IMR-90 (cell line): ENCODE measurements around the gene LHFPL6. TPM values are rescaled to one million over a fixed set of nuclear protein-coding genes. Genes with fewer than 3 reads are reported as not detected.

Source experiments
- ATAC-seq: fragments of 200-7000 bp; cut with Tn5 transposase; 2 replicates; pipeline ENCODE4 v1.9.1; 2020; ENCODE audit warnings: low read depth, mild to moderate bottlenecking, moderate library complexity
- BruUV-seq: library from RNA; stranded (reverse); fragments of 400-500 nt; replicated peaks from 2 replicates; lab custom pipeline; 2021; lab: Mats Ljungman, UMichigan
- CTCF ChIA-PET: fragments of 300-600 bp; formaldehyde crosslinking; extraction: SDS; loops from one replicate; lab custom pipeline; 2021; ENCODE audit warnings: antibody characterized with exemption; lab: Yijun Ruan, JAX
- POLR2A ChIA-PET: fragments of 300-600 bp; sonication (Branson Sonifier 250); formaldehyde crosslinking; loops from one replicate; lab custom pipeline; 2022; ENCODE audit warnings: antibody characterized with exemption; ENCODE audit not compliant: unreplicated experiment; lab: Charles Lee
- DNase-seq: peaks from one replicate; pipeline ENCODE4 v3.0.0; 2013
- H2AFZ ChIP-seq: replicated peaks from 2 replicates; pipeline ENCODE3; 2013; ENCODE audit warnings: low read length, mild to moderate bottlenecking; ENCODE audit not compliant: poor library complexity
- H2AK5ac ChIP-seq: 2 replicates; pipeline ENCODE4 v1.6.1; 2013; ENCODE audit warnings: low read depth, low read length, inconsistent platforms
- H2AK9ac ChIP-seq: replicated peaks from 2 replicates; pipeline ENCODE3; 2013; ENCODE audit warnings: mild to moderate bottlenecking, low read depth, low read length, moderate library complexity; ENCODE audit not compliant: poor library complexity
- H2BK120ac ChIP-seq: 2 replicates; pipeline ENCODE4 v1.6.1; 2013; ENCODE audit warnings: low read depth, low read length, inconsistent platforms
- H2BK15ac ChIP-seq: 3 replicates; pipeline ENCODE4 v1.6.1; 2013; ENCODE audit warnings: low read depth, low read length, inconsistent platforms
- H2BK20ac ChIP-seq: 2 replicates; pipeline ENCODE4 v1.6.1; 2013; ENCODE audit warnings: low read depth, mild to moderate bottlenecking, inconsistent platforms, low read length, moderate library complexity
- H2BK5ac ChIP-seq: 2 replicates; pipeline ENCODE4 v1.6.1; 2013; ENCODE audit warnings: mild to moderate bottlenecking, low read depth, low read length, inconsistent platforms; ENCODE audit not compliant: poor library complexity, severe bottlenecking
- H3K14ac ChIP-seq: replicated peaks from 2 replicates; pipeline ENCODE4 v1.6.1; 2013; ENCODE audit warnings: low read depth, low read length, inconsistent platforms
- H3K18ac ChIP-seq: 2 replicates; pipeline ENCODE4 v1.6.1; 2013; ENCODE audit warnings: low read depth, low read length, control low read depth
- H3K23ac ChIP-seq: 2 replicates; pipeline ENCODE4 v1.6.1; 2013; ENCODE audit warnings: low read depth, low read length, inconsistent platforms
- H3K27ac ChIP-seq: 2 replicates; pipeline ENCODE4 v1.5.1; 2013; ENCODE audit warnings: mild to moderate bottlenecking, control low read depth, low read length; ENCODE audit not compliant: insufficient read depth
- H3K27me3 ChIP-seq: 2 replicates; pipeline ENCODE4 v1.6.1; 2013; ENCODE audit warnings: low read length; ENCODE audit not compliant: control insufficient read depth, insufficient read depth
- H3K36me3 ChIP-seq: 2 replicates; pipeline ENCODE4 v1.6.1; 2013; ENCODE audit warnings: low read length, mixed read lengths; ENCODE audit not compliant: control insufficient read depth, insufficient read depth
- H3K4ac ChIP-seq: 2 replicates; pipeline ENCODE4 v1.6.1; 2013; ENCODE audit warnings: low read depth, low read length, inconsistent platforms
- H3K4me1 ChIP-seq: 2 replicates; pipeline ENCODE4 v1.6.1; 2013; ENCODE audit warnings: low read length, mixed read lengths; ENCODE audit not compliant: control insufficient read depth, insufficient read depth
- H3K4me2 ChIP-seq: 2 replicates; pipeline ENCODE4 v1.6.1; 2013; ENCODE audit warnings: low read depth, mild to moderate bottlenecking, control low read depth, low read length, moderate library complexity
- H3K4me3 ChIP-seq: 2 replicates; pipeline ENCODE4 v1.5.1; 2013; ENCODE audit warnings: low read depth, mild to moderate bottlenecking, control low read depth, low read length, moderate library complexity; ENCODE audit not compliant: insufficient read depth
- H3K56ac ChIP-seq: 2 replicates; pipeline ENCODE4 v1.6.1; 2013; ENCODE audit warnings: low read length, inconsistent platforms; ENCODE audit not compliant: insufficient read depth; ENCODE audit errors: extremely low read depth
- H3K79me1 ChIP-seq, 2 experiments: 2 replicates each; pipeline ENCODE4 v1.6.1; 2013; ENCODE audit warnings: low read length in 2 of 2, inconsistent platforms in 1 of 2, low read depth in 1 of 2
- H3K9ac ChIP-seq: 2 replicates; pipeline ENCODE4 v1.6.1; 2013; ENCODE audit warnings: low read depth, low read length, control low read depth
- H3K9me1 ChIP-seq: 2 replicates; pipeline ENCODE4 v1.6.1; 2013; ENCODE audit warnings: low read length, inconsistent platforms; ENCODE audit not compliant: insufficient read depth
- H3K9me3 ChIP-seq: 2 replicates; pipeline ENCODE4 v1.6.1; 2013; ENCODE audit warnings: low read length; ENCODE audit not compliant: control insufficient read depth, insufficient read depth
- H4K20me1 ChIP-seq: 2 replicates; pipeline ENCODE4 v1.6.1; 2013; ENCODE audit warnings: low read length, inconsistent platforms; ENCODE audit not compliant: insufficient read depth
- H4K5ac ChIP-seq: 2 replicates; pipeline ENCODE4 v1.6.1; 2013; ENCODE audit warnings: mild to moderate bottlenecking, low read depth, low read length, control low read depth
- H4K8ac ChIP-seq, 2 experiments: 2 replicates each; pipeline ENCODE4 v1.6.1; 2013; ENCODE audit warnings: low read depth in 2 of 2, low read length in 2 of 2, control low read depth in 1 of 2, inconsistent platforms in 1 of 2
- H4K91ac ChIP-seq: 2 replicates; pipeline ENCODE4 v1.6.1; 2013; ENCODE audit warnings: low read depth, low read length, inconsistent platforms; ENCODE audit not compliant: insufficient read depth
- BHLHE40 ChIP-seq: fragments of 150-350 bp; IDR thresholded peaks from 2 replicates; pipeline ENCODE4 v1.6.1; 2016; ENCODE audit warnings: mild to moderate bottlenecking, low read depth, low read length
- CEBPB ChIP-seq: IDR thresholded peaks from 2 replicates; pipeline ENCODE4 v1.6.1; 2012; ENCODE audit warnings: low read depth, low read length, improper control_type of control experiment
- CHD1 ChIP-seq: IDR thresholded peaks from 2 replicates; pipeline ENCODE4 v1.6.1; 2012; ENCODE audit warnings: low read depth, low read length, improper control_type of control experiment
- FOS ChIP-seq: fragments of 150-350 bp; IDR thresholded peaks from 2 replicates; pipeline ENCODE4 v1.6.1; 2016; ENCODE audit warnings: low read depth, low read length
- MAFK ChIP-seq: IDR thresholded peaks from 2 replicates; pipeline ENCODE4 v1.6.1; 2012; ENCODE audit warnings: low read depth, low read length, improper control_type of control experiment
- MAZ ChIP-seq: IDR thresholded peaks from 2 replicates; pipeline ENCODE4 v1.6.1; 2012; ENCODE audit warnings: low read depth, mild to moderate bottlenecking, low read length, improper control_type of control experiment, moderate library complexity, borderline replicate concordance
- MXI1 ChIP-seq: IDR thresholded peaks from 2 replicates; pipeline ENCODE4 v1.6.1; 2012; ENCODE audit warnings: low read depth, mild to moderate bottlenecking, low read length, moderate library complexity, borderline replicate concordance
- NFE2L2 ChIP-seq: fragments of 150-350 bp; IDR thresholded peaks from 2 replicates; pipeline ENCODE4 v1.6.1; 2016; ENCODE audit warnings: low read depth, mild to moderate bottlenecking, low read length
- POLR2A ChIP-seq: IDR thresholded peaks from 2 replicates; pipeline ENCODE4 v1.6.1; 2012; ENCODE audit warnings: mild to moderate bottlenecking, low read depth, low read length
- RAD21 ChIP-seq: IDR thresholded peaks from 2 replicates; pipeline ENCODE4 v1.6.1; 2012; ENCODE audit warnings: low read length, improper control_type of control experiment
- RCOR1 ChIP-seq: IDR thresholded peaks from 2 replicates; pipeline ENCODE4 v1.6.1; 2012; ENCODE audit warnings: mild to moderate bottlenecking, low read length, improper control_type of control experiment; ENCODE audit not compliant: insufficient replicate concordance
- RFX5 ChIP-seq: IDR thresholded peaks from 2 replicates; pipeline ENCODE4 v1.8.0; 2012; ENCODE audit warnings: low read depth, mild to moderate bottlenecking, low read length, moderate library complexity
- SMC3 ChIP-seq: fragments of 150-350 bp; IDR thresholded peaks from 2 replicates; pipeline ENCODE4 v1.6.1; 2016; ENCODE audit warnings: low read depth, mild to moderate bottlenecking, antibody characterized with exemption, low read length, moderate library complexity
- dilution Hi-C: fragments of 300-500 bp; cut with HindIII; formaldehyde crosslinking; loops from one replicate; pipeline ENCODE4 v1.14.3; 2018; ENCODE audit warnings: low sequenced_read_pairs; ENCODE audit not compliant: unreplicated experiment
- in situ Hi-C: fragments of 300-500 bp; cut with MboI; formaldehyde crosslinking; loops from 3 replicates; pipeline ENCODE4 v1.14.3; 2019; ENCODE audit warnings: low sequenced_read_pairs, inconsistent platforms, mixed read lengths
- intact Hi-C: fragments of 100-400 bp; cut with micrococcal nuclease; formaldehyde crosslinking; loops from 2 replicates; pipeline ENCODE4 v1.10.0; 2022
- polyA plus RNA-seq, 3 experiments: library from polyadenylated mRNA; depleted of rRNA; stranded (reverse); fragments of >200 nt; gene quantifications; 2 replicates each; pipeline ENCODE4 v1.2.3, GENCODE V29; 2012; ENCODE audit warnings: low replicate concordance in 1 of 3
- total RNA-seq: library from RNA; depleted of rRNA; stranded (reverse); fragments of >200 nt; gene quantifications from 2 replicates; pipeline ENCODE4 v1.2.3, GENCODE V29; 2012
- TF ChIP-seq, protein P1 (sequence below): fragments of 150-350 bp; IDR thresholded peaks from 2 replicates; pipeline ENCODE4 v1.6.1; 2016; ENCODE audit warnings: low read depth, mild to moderate bottlenecking, low read length, moderate library complexity, borderline replicate concordance
- TF ChIP-seq, protein P2 (sequence below): conservative IDR thresholded peaks from 2 replicates; pipeline ENCODE4 v1.5.1; 2012; ENCODE audit warnings: mild to moderate bottlenecking, low read depth, low read length, improper control_type of control experiment
- TF ChIP-seq, protein P3 (sequence below): fragments of 150-350 bp; IDR thresholded peaks from 2 replicates; pipeline ENCODE4 v1.6.1; 2017; ENCODE audit warnings: mild to moderate bottlenecking, antibody characterized with exemption, low read length, low read depth

Gene LHFPL6
- total and polyA plus RNA-seq, 2 of the 4 experiments (the other 2 are of a cell fraction), result 24.7 to 36.1 TPM

DNA sequence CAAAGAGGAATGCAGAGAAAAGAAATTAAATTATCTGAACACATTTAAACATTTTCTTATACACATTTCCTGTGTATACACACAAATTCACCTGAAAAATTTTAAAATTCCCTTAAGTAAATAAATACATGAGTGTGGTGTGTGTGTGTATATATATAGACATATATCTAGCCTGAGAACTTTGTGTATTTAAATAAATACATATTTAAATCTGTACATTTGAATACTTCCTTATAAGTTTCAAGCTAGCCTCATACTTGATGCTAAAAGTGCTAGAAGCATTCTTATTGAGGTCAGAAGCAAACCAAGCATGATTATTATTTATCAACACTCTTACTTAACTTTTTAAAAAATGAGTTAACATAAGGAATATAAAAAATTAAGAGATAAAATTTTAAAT, 304.0 kb downstream of the LHFPL6 start:
- Histone ChIP-seq H3K4me3 (no peak overlapping the region), H4K91ac (no peak overlapping the region), H4K20me1 (no peaks in the 10 kb centered on the region), H3K79me1 (no peaks in the 10 kb centered on the region), H3K56ac (no peak overlapping the region), H3K4ac (no peak overlapping the region), H2AK5ac (no peak overlapping the region), H3K27ac (no peak overlapping the region), H2BK15ac (no peak overlapping the region), H2AFZ (no peak overlapping the region), H3K4me1 (no peaks in the 10 kb centered on the region), H2BK5ac (no peak overlapping the region), H3K4me2 (no peak overlapping the region), H3K14ac (no peak overlapping the region), H3K36me3 (no peaks in the 10 kb centered on the region), H4K8ac (no peak overlapping the region), H3K27me3 (no peaks in the 10 kb centered on the region), H2BK20ac (no peak overlapping the region), H2AK9ac (no peak overlapping the region), H3K18ac (no peak overlapping the region), H3K9me3 (no peaks in the 10 kb centered on the region; the same call in 1 of the 2 replicates), H3K23ac (no peak overlapping the region), H3K9me1 (no peaks in the 10 kb centered on the region), H3K9ac (no peak overlapping the region), H2BK120ac (no peak overlapping the region), H4K5ac (no peak overlapping the region)
- POLR2A ChIA-PET, result no interaction called here
- dilution Hi-C loops (no loop called here), intact Hi-C loops (no loop called here), in situ Hi-C loops (no loop called here)
- CTCF ChIA-PET, result interaction anchor here (0.9 kb wide), 1 partner anchor 22 kb away, joined by 4 read pairs; no protein-coding TSS in a partner anchor
- TF ChIP-seq NFE2L2, result no peak
- no peak for TF ChIP-seq RAD21
- TF ChIP-seq POLR2A, result no peak
- TF ChIP-seq BHLHE40, result no peak
- TF ChIP-seq, protein P1, sequence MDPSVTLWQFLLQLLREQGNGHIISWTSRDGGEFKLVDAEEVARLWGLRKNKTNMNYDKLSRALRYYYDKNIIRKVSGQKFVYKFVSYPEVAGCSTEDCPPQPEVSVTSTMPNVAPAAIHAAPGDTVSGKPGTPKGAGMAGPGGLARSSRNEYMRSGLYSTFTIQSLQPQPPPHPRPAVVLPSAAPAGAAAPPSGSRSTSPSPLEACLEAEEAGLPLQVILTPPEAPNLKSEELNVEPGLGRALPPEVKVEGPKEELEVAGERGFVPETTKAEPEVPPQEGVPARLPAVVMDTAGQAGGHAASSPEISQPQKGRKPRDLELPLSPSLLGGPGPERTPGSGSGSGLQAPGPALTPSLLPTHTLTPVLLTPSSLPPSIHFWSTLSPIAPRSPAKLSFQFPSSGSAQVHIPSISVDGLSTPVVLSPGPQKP, result no peak
- no peak for TF ChIP-seq FOS
- no peak for TF ChIP-seq SMC3
- no peak for TF ChIP-seq CEBPB
- TF ChIP-seq MAZ, result no peak
- TF ChIP-seq MXI1, result no peak
- TF ChIP-seq, protein P2, sequence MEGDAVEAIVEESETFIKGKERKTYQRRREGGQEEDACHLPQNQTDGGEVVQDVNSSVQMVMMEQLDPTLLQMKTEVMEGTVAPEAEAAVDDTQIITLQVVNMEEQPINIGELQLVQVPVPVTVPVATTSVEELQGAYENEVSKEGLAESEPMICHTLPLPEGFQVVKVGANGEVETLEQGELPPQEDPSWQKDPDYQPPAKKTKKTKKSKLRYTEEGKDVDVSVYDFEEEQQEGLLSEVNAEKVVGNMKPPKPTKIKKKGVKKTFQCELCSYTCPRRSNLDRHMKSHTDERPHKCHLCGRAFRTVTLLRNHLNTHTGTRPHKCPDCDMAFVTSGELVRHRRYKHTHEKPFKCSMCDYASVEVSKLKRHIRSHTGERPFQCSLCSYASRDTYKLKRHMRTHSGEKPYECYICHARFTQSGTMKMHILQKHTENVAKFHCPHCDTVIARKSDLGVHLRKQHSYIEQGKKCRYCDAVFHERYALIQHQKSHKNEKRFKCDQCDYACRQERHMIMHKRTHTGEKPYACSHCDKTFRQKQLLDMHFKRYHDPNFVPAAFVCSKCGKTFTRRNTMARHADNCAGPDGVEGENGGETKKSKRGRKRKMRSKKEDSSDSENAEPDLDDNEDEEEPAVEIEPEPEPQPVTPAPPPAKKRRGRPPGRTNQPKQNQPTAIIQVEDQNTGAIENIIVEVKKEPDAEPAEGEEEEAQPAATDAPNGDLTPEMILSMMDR, result no peak
- no peak for TF ChIP-seq RFX5
- TF ChIP-seq MAFK, result no peak
- TF ChIP-seq RCOR1, result no peak
- TF ChIP-seq, protein P3, sequence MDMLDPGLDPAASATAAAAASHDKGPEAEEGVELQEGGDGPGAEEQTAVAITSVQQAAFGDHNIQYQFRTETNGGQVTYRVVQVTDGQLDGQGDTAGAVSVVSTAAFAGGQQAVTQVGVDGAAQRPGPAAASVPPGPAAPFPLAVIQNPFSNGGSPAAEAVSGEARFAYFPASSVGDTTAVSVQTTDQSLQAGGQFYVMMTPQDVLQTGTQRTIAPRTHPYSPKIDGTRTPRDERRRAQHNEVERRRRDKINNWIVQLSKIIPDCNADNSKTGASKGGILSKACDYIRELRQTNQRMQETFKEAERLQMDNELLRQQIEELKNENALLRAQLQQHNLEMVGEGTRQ, result no peak
- no peak for TF ChIP-seq CHD1
- no TSS peak for BruUV-seq
- DNase-seq (no peak), ATAC-seq (no peak)
